NCI-H345 treated with DMSO at 0.1 percent for 48 hours (cell line): ENCODE measurements around the gene SETD5.

ENCODE experiments used
- DNase-seq: peaks from one replicate; lab custom pipeline; 2025; ENCODE audit not compliant: unreplicated experiment; lab: John Stamatoyannopoulos, UW

The SETD5 gene

GRCh38 chr3:9503283-9503682 lies 105.9 kb downstream of the SETD5 start:
- DNase-seq: peak; percentile 17

GRCh38 chr3:9507586-9508578 lies 110.5 kb downstream of the SETD5 start:
- no peak for DNase-seq

DNA sequence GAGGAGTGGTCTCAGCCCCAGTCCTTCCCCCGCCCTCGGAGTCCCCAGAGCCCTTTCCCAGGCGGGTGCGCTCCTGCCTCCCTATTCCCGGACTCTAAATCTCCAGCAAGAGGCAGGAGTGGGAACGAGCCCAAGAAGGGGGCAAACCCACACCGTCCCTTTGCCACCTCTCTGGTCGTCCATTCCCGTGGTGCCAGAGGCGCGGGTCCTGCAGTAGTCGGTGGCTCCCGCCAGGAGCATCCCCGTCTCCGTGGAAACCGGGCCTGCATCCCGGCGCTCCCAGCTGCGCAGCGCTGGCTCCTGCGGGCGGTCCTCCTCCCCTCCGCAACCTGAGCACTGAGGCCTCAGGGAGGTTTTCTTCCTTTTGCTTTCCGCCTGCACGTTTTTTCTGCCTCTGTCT lies 111.4 kb downstream of the SETD5 start:
- DNase-seq: no peak

DNA sequence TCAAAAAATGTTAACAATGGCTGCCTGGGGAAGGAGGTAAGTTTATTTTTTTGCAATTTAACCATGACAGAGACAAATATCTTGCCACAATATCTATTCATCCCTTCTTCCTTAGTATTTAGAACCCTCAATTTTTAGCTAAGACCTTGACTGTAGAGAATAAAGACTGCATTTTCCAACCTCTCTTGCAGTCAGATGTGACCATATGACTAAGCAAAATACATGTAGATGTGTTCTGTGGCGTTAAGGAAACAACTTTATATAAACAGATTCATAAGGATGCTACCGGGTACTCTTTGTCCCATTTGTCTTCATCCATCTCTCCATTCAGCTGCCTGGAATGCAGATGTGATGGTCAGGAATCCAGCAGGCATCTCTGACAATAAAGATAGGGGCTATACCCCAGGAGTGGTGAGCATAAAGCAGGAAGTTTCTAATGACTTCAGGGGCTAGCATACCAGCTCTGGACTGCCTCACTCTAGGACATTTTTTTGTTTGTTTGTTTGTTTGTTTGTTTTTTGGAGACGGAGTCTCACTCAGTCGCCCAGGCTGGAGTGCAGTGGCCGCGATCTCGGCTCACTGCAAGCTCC lies 115.1 kb downstream of the SETD5 start:
- no peak for DNase-seq

GRCh38 chr3:9514306-9514705 lies 116.9 kb downstream of the SETD5 start:
- DNase-seq: no peak

GRCh38 chr3:9514956-9515355 lies 117.5 kb downstream of the SETD5 start:
- no peak for DNase-seq

- no peak for DNase-seq
These were observed 127.7 kb downstream of the SETD5 start for GRCh38 chr3:9525078-9525477.
